SKM-1 (cell line): Measurements from ENCODE around the gene CYP3A4.
"Not testable (repeated sequence)": the region's sequence is repeated elsewhere in the genome, so short reads cannot be mapped to it uniquely, and the experiment has no call there.

Experiments used
- DNase-seq: peaks from one replicate; lab custom pipeline; 2025; ENCODE audit not compliant: unreplicated experiment; lab: John Stamatoyannopoulos, UW

The CYP3A4 gene

GRCh38 chr7:99755085-99755484 is 28.9 kb downstream of the CYP3A4 start:
- no peak for DNase-seq

GRCh38 chr7:99752356-99752755 is 31.6 kb downstream of the CYP3A4 start:
- no peak for DNase-seq

DNA sequence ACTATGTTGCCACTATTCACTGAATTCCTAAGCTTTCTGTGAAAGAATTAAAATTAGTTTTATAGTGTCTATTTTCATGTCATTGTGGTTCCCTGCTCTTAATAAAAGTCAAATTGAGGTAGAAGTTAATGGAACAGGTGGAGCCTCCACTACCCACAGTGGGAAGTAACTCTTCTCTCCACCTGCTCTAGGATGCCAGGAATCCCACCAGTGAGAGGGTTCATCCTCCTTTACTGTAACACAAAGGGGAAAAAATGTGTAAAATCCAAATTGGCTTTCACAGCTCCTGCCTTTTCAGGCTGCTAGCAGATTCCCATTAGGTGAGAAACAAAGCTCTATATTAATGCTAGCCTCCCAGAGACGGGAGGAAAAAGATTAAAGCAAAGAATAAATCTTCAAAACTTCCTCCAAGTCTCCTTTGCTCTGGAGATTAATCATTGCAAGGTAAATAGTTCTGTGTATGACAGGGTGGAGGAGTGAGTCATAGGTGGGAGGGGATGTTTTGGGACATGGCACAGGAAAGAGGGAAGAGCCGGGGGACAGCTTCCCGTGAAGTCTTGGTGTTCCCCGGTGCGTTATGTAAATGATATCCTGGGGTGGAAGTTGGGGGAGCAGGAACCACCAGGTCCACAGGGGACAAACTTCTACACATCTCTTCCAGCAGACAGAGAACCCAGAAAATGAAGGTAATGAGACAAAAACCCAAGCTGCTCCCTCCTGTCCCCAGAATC is 32.5 kb downstream of the CYP3A4 start:
- not testable (repeated sequence) for DNase-seq

GRCh38 chr7:99748846-99749579 is 35.0 kb downstream of the CYP3A4 start:
- no peak for DNase-seq

- not testable (repeated sequence) for DNase-seq
Measured at GRCh38 chr7:99746915-99747314, 37.1 kb downstream of the CYP3A4 start.

DNA sequence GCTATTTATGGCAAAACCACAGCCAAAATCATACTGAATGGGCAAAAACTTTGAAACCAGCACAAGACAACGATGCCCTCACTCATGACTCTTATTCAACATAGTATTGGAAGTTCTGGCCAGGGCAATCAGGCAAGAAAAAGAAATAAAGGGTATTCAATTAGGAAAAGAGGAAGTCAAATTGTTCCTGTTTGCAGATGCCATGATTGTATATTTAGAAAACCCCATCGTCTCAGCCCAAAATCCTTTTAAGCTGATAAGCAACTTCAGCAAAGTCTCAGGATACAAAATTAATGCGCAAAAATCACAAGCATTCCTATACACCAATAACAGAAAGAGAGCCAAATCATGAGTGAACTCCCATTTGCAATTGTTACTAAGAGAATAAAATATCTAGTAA is 38.6 kb downstream of the CYP3A4 start:
- not testable (repeated sequence) for DNase-seq

DNA sequence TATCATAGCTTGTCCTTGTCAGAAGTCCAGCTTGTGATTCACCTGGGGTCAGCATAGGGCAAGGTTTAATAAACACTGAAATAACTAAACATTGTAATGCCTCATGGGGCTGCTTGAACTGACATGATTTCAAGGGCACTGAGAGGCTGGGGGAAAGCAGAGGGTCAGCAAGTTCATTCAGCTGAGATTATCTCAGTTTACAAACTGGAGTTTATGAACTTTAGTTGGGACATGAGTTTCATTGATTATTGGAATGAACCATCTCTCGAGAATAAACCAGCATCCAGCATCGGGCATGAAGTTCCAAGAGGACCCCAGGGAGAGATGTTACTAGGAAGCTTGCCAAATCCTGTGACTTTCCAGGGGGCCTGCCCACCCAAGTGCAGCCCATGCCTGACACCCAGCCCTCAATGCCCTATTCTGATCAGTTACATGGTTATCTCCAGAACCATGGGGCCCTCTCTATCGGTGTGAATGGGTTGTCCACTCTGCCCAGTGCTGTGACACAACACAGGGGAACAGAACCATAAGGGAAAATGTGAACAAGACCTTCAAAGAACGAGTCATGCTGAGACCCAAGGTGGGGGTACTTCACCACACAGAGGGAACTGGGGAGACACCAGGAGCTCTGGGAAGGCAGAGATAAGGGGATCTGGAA is 41.1 kb downstream of the CYP3A4 start:
- DNase-seq: no peak

DNA sequence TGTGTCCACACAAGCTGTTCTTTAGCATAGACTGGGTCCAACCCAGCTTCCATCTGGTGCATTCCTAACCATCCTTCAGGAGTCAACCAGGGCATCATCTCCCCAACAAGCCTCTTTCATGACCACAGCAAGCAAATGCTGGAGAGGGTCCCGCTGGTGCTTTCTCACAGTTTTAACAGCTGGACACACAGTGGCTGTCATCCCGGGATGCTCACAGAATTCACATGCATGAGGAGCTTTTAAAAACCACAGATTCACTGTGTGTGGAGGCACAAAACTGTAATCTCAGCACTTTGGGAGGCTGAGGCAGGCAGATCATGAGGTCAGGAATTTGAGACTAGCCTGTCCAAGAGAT is 42.6 kb downstream of the CYP3A4 start:
- DNase-seq: no peak

- DNase-seq: no peak
Measured at GRCh38 chr7:99740573-99741440, 43.2 kb downstream of the CYP3A4 start.

- DNase-seq: no peak
Measured at GRCh38 chr7:99739699-99740572, 44.0 kb downstream of the CYP3A4 start.

- no peak for DNase-seq
Measured at GRCh38 chr7:99737726-99738125, 46.3 kb downstream of the CYP3A4 start.

- not testable (repeated sequence) for DNase-seq
Measured at GRCh38 chr7:99736667-99737066, 47.3 kb downstream of the CYP3A4 start.

- DNase-seq: no peak
Measured at GRCh38 chr7:99734987-99735386, 49.0 kb downstream of the CYP3A4 start, which contains the start of gene CYP3A7. TSS of gene CYP3A7 (minus strand) at chr7:99735196. CDS start at chr7:99735093, 103 bp downstream.

- DNase-seq: peak; percentile 6
Measured at GRCh38 chr7:99733448-99733847, 50.5 kb downstream of the CYP3A4 start.

DNA sequence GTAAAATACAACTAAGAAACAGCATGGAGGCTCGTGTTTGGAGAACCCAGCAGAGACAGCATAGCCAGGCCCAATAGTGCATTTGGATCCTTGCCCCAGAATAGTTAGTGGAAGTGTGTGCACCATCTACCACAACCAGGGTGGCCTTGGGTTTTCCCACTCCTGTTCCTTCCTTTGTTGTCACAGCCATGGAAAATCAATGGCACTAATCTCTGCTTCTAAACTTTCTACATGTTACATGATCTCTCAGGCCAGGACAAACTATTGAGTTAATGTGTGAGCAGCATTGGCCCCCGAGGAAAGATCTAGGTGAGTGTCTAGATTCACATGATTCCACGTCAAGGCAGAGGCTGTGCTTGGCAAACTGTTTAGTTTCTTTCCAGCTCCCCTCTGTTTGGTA is 51.0 kb downstream of the CYP3A4 start:
- no peak for DNase-seq

DNA sequence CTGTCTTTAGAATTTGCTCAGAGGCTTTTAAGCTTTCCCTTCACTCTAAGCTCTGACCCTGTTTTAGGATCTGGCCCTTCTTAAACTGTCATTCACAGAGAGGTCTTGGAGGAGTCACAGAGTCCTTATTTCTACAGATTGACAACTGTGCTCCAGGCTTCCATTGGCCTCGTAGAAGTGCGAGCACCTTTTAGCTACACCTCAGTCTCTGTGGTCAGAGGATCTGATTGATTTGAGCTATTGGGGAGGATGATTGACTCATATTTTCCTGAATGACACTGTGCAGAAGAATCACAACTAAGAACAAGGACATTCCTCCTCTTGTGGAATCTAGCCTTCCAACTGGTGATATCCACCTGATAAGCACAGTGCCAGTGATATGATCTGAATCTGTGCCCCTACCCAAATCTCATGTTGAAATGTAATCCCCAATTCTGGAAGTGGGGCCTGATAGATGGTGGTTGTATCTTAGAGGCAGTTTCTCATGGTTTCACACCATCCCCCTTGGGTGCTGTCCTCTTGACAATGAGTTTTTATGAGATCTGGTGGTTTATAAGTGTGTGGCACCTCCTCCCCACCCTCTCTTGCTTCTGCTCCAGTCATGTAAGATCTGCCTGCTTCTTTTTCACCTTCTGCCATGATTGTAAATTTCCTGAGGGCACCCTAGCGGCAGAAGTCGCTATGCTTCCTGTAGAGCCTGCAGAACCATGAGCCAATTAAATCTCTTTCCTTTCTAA is 52.2 kb downstream of the CYP3A4 start:
- DNase-seq: no peak

- DNase-seq: no peak
Measured at GRCh38 chr7:99730992-99731391, 53.0 kb downstream of the CYP3A4 start.

GRCh38 chr7:99730238-99730810 is 53.7 kb downstream of the CYP3A4 start:
- no peak for DNase-seq
